ENCODE results near the gene ARL16. TPM values are rescaled to one million over a fixed set of nuclear protein-coding genes. Genes with fewer than 3 reads are reported as not detected.

Gene ARL16
- total and polyA plus RNA-seq, 4 donors = 7.9 to 24.3 (median 11.3) TPM

GRCh38 chr17:81644496-81644895 is 39.1 kb downstream of the ARL16 start:
- 96% methylated on average over 15 of the region's 15 CpGs for WGBS
- DNase-seq (ENCODE audit: low spot score) = no peak

More at GRCh38 chr17:81644496-81644895, 39.1 kb downstream of the ARL16 start:
- Histone ChIP-seq H3K27me3 (ENCODE audit: control insufficient read depth in 4 of 4, insufficient read depth in 4 of 4, low read length in 3 of 4) (peaks cover 0 to 6% (median 3%) of the 10 kb centered on the region in 4 donors), H3K9ac (ENCODE audit: low read depth in 1 of 2, low read length in 2 of 2) (no peak overlapping the region), H3K4me1 (ENCODE audit: control insufficient read depth in 4 of 4, insufficient read depth in 4 of 4, low read length in 3 of 4) (no peaks in the 10 kb centered on the region), H3K9me3 (ENCODE audit: control insufficient read depth in 4 of 4, low read length in 3 of 4) (peaks cover 0 to 5% (median 2%) of the 10 kb centered on the region in 4 donors), H3K36me3 (ENCODE audit: control insufficient read depth in 4 of 4, insufficient read depth in 3 of 4, low read depth in 1 of 4, low read length in 3 of 4) (no peaks in the 10 kb centered on the region), H3K27ac (ENCODE audit: low read depth in 1 of 2, low read length in 2 of 2) (no peak overlapping the region), H3K4me3 (ENCODE audit: low read depth in 1 of 3, low read length in 3 of 3) (no peak overlapping the region)
- TF ChIP-seq HNF4A (conservative IDR thresholded peaks at IDR 0.05) (no peak), TAF1 (conservative IDR thresholded peaks at IDR 0.05) (no peak), YY1 (IDR thresholded peaks at IDR 0.05) (no peak), EGR1 (IDR thresholded peaks at IDR 0.05; ENCODE audit: low read depth in 2 of 2) (no peak), RXRA (IDR thresholded peaks at IDR 0.05) (no peak), ZBTB33 (IDR thresholded peaks at IDR 0.05) (no peak), FOXA1 (IDR thresholded peaks at IDR 0.05) (no peak), FOXA2 (IDR thresholded peaks at IDR 0.05) (no peak), MAX (IDR thresholded peaks at IDR 0.05) (no peak), RAD21 (IDR thresholded peaks at IDR 0.05) (no peak), SP1 (IDR thresholded peaks at IDR 0.05) (no peak), JUND (IDR thresholded peaks at IDR 0.05) (no peak), GABPA (IDR thresholded peaks at IDR 0.05 in 1 of 2, conservative IDR thresholded peaks at IDR 0.05 in 1 of 2) (no peak), NR2F2 (IDR thresholded peaks at IDR 0.05) (no peak)
- TF ChIP-seq, protein P1, sequence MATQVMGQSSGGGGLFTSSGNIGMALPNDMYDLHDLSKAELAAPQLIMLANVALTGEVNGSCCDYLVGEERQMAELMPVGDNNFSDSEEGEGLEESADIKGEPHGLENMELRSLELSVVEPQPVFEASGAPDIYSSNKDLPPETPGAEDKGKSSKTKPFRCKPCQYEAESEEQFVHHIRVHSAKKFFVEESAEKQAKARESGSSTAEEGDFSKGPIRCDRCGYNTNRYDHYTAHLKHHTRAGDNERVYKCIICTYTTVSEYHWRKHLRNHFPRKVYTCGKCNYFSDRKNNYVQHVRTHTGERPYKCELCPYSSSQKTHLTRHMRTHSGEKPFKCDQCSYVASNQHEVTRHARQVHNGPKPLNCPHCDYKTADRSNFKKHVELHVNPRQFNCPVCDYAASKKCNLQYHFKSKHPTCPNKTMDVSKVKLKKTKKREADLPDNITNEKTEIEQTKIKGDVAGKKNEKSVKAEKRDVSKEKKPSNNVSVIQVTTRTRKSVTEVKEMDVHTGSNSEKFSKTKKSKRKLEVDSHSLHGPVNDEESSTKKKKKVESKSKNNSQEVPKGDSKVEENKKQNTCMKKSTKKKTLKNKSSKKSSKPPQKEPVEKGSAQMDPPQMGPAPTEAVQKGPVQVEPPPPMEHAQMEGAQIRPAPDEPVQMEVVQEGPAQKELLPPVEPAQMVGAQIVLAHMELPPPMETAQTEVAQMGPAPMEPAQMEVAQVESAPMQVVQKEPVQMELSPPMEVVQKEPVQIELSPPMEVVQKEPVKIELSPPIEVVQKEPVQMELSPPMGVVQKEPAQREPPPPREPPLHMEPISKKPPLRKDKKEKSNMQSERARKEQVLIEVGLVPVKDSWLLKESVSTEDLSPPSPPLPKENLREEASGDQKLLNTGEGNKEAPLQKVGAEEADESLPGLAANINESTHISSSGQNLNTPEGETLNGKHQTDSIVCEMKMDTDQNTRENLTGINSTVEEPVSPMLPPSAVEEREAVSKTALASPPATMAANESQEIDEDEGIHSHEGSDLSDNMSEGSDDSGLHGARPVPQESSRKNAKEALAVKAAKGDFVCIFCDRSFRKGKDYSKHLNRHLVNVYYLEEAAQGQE (IDR thresholded peaks at IDR 0.05) = no peak
- TF ChIP-seq, protein P2, sequence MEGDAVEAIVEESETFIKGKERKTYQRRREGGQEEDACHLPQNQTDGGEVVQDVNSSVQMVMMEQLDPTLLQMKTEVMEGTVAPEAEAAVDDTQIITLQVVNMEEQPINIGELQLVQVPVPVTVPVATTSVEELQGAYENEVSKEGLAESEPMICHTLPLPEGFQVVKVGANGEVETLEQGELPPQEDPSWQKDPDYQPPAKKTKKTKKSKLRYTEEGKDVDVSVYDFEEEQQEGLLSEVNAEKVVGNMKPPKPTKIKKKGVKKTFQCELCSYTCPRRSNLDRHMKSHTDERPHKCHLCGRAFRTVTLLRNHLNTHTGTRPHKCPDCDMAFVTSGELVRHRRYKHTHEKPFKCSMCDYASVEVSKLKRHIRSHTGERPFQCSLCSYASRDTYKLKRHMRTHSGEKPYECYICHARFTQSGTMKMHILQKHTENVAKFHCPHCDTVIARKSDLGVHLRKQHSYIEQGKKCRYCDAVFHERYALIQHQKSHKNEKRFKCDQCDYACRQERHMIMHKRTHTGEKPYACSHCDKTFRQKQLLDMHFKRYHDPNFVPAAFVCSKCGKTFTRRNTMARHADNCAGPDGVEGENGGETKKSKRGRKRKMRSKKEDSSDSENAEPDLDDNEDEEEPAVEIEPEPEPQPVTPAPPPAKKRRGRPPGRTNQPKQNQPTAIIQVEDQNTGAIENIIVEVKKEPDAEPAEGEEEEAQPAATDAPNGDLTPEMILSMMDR (IDR thresholded peaks at IDR 0.05; ENCODE audit: low read depth, low read length, missing input control) = no peak
